HEK293 (cell line): ENCODE measurements around the gene TMEM119.
A peak's percentile ranks its signal among the peaks of the same experiment; 100 is the strongest.

Source experiments
- FEZF1 ChIP-seq: fragments of 450-650 bp; formaldehyde crosslinking; IDR thresholded peaks from 2 replicates; pipeline ENCODE4 v1.5.1; 2016; ENCODE audit warnings: missing biosample characterization, missing genetic modification characterization
- HOXC10 ChIP-seq: sonication (generic); formaldehyde crosslinking; IDR thresholded peaks from 2 replicates; pipeline ENCODE4 v1.8.1; 2023; ENCODE audit warnings: mild to moderate bottlenecking, missing genetic modification reagents
- KLF8 ChIP-seq: fragments of 450-650 bp; formaldehyde crosslinking; IDR thresholded peaks from 2 replicates; pipeline ENCODE4 v1.5.1; 2016; ENCODE audit warnings: missing biosample characterization, missing genetic modification characterization
- MZF1 ChIP-seq: fragments of 450-650 bp; formaldehyde crosslinking; IDR thresholded peaks from 2 replicates; pipeline ENCODE4 v1.5.1; 2017; ENCODE audit warnings: missing biosample characterization, missing genetic modification characterization, borderline replicate concordance
- SCRT1 ChIP-seq: fragments of 450-650 bp; formaldehyde crosslinking; IDR thresholded peaks from 2 replicates; pipeline ENCODE4 v1.5.1; 2016; ENCODE audit warnings: missing biosample characterization, missing genetic modification characterization, borderline replicate concordance
- ZBTB1 ChIP-seq: fragments of 450-650 bp; formaldehyde crosslinking; IDR thresholded peaks from 2 replicates; pipeline ENCODE4 v1.5.1; 2016; ENCODE audit warnings: missing biosample characterization, missing genetic modification characterization
- ZEB2 ChIP-seq: fragments of 450-650 bp; formaldehyde crosslinking; IDR thresholded peaks from 2 replicates; pipeline ENCODE4 v1.5.1; 2016; ENCODE audit warnings: missing biosample characterization, missing genetic modification characterization
- ZNF112 ChIP-seq: fragments of 450-650 bp; formaldehyde crosslinking; IDR thresholded peaks from 2 replicates; pipeline ENCODE4 v1.5.0; 2017; ENCODE audit warnings: missing biosample characterization, missing genetic modification characterization
- ZNF157 ChIP-seq: fragments of 450-650 bp; formaldehyde crosslinking; IDR thresholded peaks from 2 replicates; pipeline ENCODE4 v1.5.1; 2016; ENCODE audit warnings: missing biosample characterization, missing genetic modification characterization
- ZNF248 ChIP-seq: fragments of 450-650 bp; formaldehyde crosslinking; IDR thresholded peaks from 2 replicates; pipeline ENCODE4 v1.5.1; 2017; ENCODE audit warnings: missing biosample characterization, missing genetic modification characterization
- ZNF324 ChIP-seq: fragments of 450-650 bp; formaldehyde crosslinking; IDR thresholded peaks from 2 replicates; pipeline ENCODE4 v1.5.1; 2016; ENCODE audit warnings: missing biosample characterization, missing genetic modification characterization
- ZNF350 ChIP-seq: fragments of 450-650 bp; formaldehyde crosslinking; IDR thresholded peaks from 2 replicates; pipeline ENCODE4 v1.5.0; 2017; ENCODE audit warnings: missing biosample characterization, mild to moderate bottlenecking, missing genetic modification characterization
- ZNF354C ChIP-seq: fragments of 450-650 bp; formaldehyde crosslinking; IDR thresholded peaks from 2 replicates; pipeline ENCODE4 v1.5.1; 2016; ENCODE audit warnings: missing biosample characterization, missing genetic modification characterization, low read depth, borderline replicate concordance
- ZNF366 ChIP-seq: fragments of 450-650 bp; formaldehyde crosslinking; conservative IDR thresholded peaks from 2 replicates; pipeline ENCODE4 v1.5.1; 2016; ENCODE audit warnings: missing biosample characterization, missing genetic modification characterization
- ZNF521 ChIP-seq: fragments of 450-650 bp; formaldehyde crosslinking; IDR thresholded peaks from 2 replicates; pipeline ENCODE4 v1.5.1; 2017; ENCODE audit warnings: missing biosample characterization, mild to moderate bottlenecking, missing genetic modification characterization
- ZNF544 ChIP-seq: fragments of 450-650 bp; formaldehyde crosslinking; IDR thresholded peaks from 2 replicates; pipeline ENCODE4 v1.5.0; 2017; ENCODE audit warnings: missing biosample characterization, missing genetic modification characterization
- ZNF561 ChIP-seq: fragments of 450-650 bp; IDR thresholded peaks from 2 replicates; pipeline ENCODE4 v1.5.1; 2018; ENCODE audit warnings: missing biosample characterization, missing genetic modification characterization, borderline replicate concordance
- ZNF658 ChIP-seq: fragments of 450-650 bp; formaldehyde crosslinking; IDR thresholded peaks from 2 replicates; pipeline ENCODE4; 2016; ENCODE audit warnings: missing biosample characterization, missing genetic modification characterization
- ZNF660 ChIP-seq: fragments of 450-650 bp; IDR thresholded peaks from 2 replicates; pipeline ENCODE4 v1.5.1; 2018; ENCODE audit warnings: missing biosample characterization, mild to moderate bottlenecking, missing genetic modification characterization
- ZNF670 ChIP-seq: fragments of 450-650 bp; formaldehyde crosslinking; IDR thresholded peaks from 2 replicates; pipeline ENCODE4 v1.5.1; 2016; ENCODE audit warnings: missing biosample characterization, missing genetic modification characterization, low read depth
- ZNF677 ChIP-seq: fragments of 450-650 bp; IDR thresholded peaks from 2 replicates; pipeline ENCODE4 v1.5.0; 2018; ENCODE audit warnings: missing biosample characterization, mild to moderate bottlenecking, missing genetic modification characterization, moderate library complexity
- ZNF76 ChIP-seq: fragments of 450-650 bp; formaldehyde crosslinking; IDR thresholded peaks from 2 replicates; pipeline ENCODE4; 2016; ENCODE audit warnings: low read depth, missing biosample characterization, missing genetic modification characterization, borderline replicate concordance
- ZNF785 ChIP-seq: fragments of 450-650 bp; formaldehyde crosslinking; IDR thresholded peaks from 2 replicates; pipeline ENCODE4 v1.5.1; 2016; ENCODE audit warnings: missing biosample characterization, missing genetic modification characterization
- ZSCAN23 ChIP-seq: fragments of 450-650 bp; formaldehyde crosslinking; IDR thresholded peaks from 2 replicates; pipeline ENCODE4 v1.5.1; 2016; ENCODE audit warnings: missing biosample characterization, missing genetic modification characterization
- TF ChIP-seq, protein P1 (sequence below): fragments of 450-650 bp; formaldehyde crosslinking; IDR thresholded peaks from 2 replicates; pipeline ENCODE4 v1.5.1; 2016; ENCODE audit warnings: missing biosample characterization, missing genetic modification characterization
- TF ChIP-seq, protein P2 (sequence below): fragments of 450-650 bp; formaldehyde crosslinking; IDR thresholded peaks from 2 replicates; pipeline ENCODE4 v1.5.1; 2016; ENCODE audit warnings: missing biosample characterization, missing genetic modification characterization
- TF ChIP-seq, protein P3 (sequence below): fragments of 450-650 bp; formaldehyde crosslinking; IDR thresholded peaks from 2 replicates; pipeline ENCODE4 v1.5.1; 2016; ENCODE audit warnings: missing biosample characterization, missing genetic modification characterization
- TF ChIP-seq, protein P4 (sequence below): fragments of 450-650 bp; formaldehyde crosslinking; IDR thresholded peaks from 2 replicates; pipeline ENCODE4 v1.5.1; 2017; ENCODE audit warnings: missing biosample characterization, mild to moderate bottlenecking, missing genetic modification characterization, moderate library complexity
- TF ChIP-seq, protein P5 (sequence below): fragments of 450-650 bp; formaldehyde crosslinking; IDR thresholded peaks from 2 replicates; pipeline ENCODE4 v1.5.1; 2016; ENCODE audit warnings: missing biosample characterization, missing genetic modification characterization
- TF ChIP-seq, protein P6 (sequence below): fragments of 450-650 bp; formaldehyde crosslinking; IDR thresholded peaks from 2 replicates; pipeline ENCODE4 v1.5.1; 2016; ENCODE audit warnings: missing biosample characterization, missing genetic modification characterization

TMEM119 gene

DNA sequence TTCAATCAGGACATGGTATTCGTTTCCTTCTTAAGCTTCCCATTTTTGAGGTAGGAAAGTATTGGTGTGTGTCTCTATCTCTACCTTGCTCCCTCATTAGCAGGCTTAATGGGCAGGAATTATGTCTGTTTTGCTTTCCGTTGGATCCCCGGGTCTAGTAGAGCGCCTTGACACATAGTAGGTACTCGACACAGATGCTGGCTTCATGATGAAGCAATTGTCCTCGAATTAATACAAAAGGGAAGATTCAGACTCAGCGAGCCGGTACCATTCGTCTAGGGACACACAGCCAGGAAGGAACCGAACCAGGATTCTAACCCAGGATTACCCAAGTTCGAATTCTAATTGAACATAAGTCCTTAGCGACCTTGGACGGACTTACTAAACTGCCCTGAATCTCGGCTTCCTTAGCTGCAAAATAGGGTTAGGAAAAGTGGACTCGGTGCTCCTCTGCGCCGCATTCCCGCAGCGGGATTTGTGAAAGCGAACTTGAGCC is 36.0 kb downstream of the TMEM119 start (continued):
- TF ChIP-seq, protein P1, sequence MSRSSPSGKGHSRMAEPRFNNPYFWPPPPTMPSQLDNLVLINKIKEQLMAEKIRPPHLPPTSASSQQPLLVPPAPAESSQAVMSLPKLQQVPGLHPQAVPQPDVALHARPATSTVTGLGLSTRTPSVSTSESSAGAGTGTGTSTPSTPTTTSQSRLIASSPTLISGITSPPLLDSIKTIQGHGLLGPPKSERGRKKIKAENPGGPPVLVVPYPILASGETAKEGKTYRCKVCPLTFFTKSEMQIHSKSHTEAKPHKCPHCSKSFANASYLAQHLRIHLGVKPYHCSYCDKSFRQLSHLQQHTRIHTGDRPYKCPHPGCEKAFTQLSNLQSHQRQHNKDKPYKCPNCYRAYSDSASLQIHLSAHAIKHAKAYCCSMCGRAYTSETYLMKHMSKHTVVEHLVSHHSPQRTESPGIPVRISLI (tag by site-specific recombination): no peak
- no peak for TF ChIP-seq ZNF658
- TF ChIP-seq ZNF561 (tag by site-specific recombination): no peak
- no peak for TF ChIP-seq ZNF670
- TF ChIP-seq ZNF324 (tag by site-specific recombination): no peak
- TF ChIP-seq, protein P2, sequence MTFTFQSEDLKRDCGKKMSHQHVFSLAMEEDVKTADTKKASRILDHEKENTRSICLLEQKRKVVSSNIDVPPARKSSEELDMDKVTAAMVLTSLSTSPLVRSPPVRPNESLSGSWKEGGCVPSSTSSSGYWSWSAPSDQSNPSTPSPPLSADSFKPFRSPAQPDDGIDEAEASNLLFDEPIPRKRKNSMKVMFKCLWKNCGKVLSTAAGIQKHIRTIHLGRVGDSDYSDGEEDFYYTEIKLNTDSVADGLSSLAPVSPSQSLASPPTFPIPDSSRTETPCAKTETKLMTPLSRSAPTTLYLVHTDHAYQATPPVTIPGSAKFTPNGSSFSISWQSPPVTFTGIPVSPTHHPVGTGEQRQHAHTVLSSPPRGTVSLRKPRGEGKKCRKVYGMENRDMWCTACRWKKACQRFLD: no peak
- TF ChIP-seq FEZF1 (tag by site-specific recombination): no peak
- no peak for TF ChIP-seq ZEB2
- no peak for TF ChIP-seq MZF1 (tag by site-specific recombination)
- TF ChIP-seq, protein P3, sequence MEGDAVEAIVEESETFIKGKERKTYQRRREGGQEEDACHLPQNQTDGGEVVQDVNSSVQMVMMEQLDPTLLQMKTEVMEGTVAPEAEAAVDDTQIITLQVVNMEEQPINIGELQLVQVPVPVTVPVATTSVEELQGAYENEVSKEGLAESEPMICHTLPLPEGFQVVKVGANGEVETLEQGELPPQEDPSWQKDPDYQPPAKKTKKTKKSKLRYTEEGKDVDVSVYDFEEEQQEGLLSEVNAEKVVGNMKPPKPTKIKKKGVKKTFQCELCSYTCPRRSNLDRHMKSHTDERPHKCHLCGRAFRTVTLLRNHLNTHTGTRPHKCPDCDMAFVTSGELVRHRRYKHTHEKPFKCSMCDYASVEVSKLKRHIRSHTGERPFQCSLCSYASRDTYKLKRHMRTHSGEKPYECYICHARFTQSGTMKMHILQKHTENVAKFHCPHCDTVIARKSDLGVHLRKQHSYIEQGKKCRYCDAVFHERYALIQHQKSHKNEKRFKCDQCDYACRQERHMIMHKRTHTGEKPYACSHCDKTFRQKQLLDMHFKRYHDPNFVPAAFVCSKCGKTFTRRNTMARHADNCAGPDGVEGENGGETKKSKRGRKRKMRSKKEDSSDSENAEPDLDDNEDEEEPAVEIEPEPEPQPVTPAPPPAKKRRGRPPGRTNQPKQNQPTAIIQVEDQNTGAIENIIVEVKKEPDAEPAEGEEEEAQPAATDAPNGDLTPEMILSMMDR (tag by site-specific recombination): no peak
- TF ChIP-seq ZNF366: 0 out of 2 replicates have a peak, but pooled peaks have one; percentile 19
- TF ChIP-seq ZNF112 (tag by site-specific recombination): no peak
- no peak for TF ChIP-seq ZNF677 (tag by site-specific recombination)
- peak; percentile 6; the same call in 1 of the 2 replicates for TF ChIP-seq ZNF76 (tag by site-specific recombination)
- TF ChIP-seq, protein P4, sequence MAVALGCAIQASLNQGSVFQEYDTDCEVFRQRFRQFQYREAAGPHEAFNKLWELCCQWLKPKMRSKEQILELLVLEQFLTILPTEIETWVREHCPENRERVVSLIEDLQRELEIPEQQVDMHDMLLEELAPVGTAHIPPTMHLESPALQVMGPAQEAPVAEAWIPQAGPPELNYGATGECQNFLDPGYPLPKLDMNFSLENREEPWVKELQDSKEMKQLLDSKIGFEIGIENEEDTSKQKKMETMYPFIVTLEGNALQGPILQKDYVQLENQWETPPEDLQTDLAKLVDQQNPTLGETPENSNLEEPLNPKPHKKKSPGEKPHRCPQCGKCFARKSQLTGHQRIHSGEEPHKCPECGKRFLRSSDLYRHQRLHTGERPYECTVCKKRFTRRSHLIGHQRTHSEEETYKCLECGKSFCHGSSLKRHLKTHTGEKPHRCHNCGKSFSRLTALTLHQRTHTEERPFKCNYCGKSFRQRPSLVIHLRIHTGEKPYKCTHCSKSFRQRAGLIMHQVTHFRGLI (tag by site-specific recombination): no peak
- TF ChIP-seq, protein P5, sequence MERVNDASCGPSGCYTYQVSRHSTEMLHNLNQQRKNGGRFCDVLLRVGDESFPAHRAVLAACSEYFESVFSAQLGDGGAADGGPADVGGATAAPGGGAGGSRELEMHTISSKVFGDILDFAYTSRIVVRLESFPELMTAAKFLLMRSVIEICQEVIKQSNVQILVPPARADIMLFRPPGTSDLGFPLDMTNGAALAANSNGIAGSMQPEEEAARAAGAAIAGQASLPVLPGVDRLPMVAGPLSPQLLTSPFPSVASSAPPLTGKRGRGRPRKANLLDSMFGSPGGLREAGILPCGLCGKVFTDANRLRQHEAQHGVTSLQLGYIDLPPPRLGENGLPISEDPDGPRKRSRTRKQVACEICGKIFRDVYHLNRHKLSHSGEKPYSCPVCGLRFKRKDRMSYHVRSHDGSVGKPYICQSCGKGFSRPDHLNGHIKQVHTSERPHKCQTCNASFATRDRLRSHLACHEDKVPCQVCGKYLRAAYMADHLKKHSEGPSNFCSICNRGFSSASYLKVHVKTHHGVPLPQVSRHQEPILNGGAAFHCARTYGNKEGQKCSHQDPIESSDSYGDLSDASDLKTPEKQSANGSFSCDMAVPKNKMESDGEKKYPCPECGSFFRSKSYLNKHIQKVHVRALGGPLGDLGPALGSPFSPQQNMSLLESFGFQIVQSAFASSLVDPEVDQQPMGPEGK: no peak
- TF ChIP-seq, protein P6, sequence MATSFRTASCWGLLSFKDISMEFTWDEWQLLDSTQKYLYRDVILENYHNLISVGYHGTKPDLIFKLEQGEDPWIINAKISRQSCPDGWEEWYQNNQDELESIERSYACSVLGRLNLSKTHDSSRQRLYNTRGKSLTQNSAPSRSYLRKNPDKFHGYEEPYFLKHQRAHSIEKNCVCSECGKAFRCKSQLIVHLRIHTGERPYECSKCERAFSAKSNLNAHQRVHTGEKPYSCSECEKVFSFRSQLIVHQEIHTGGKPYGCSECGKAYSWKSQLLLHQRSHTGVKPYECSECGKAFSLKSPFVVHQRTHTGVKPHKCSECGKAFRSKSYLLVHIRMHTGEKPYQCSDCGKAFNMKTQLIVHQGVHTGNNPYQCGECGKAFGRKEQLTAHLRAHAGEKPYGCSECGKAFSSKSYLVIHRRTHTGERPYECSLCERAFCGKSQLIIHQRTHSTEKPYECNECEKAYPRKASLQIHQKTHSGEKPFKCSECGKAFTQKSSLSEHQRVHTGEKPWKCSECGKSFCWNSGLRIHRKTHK (tag by site-specific recombination): no peak
- no peak for TF ChIP-seq ZNF544 (tag by site-specific recombination)
- no peak for TF ChIP-seq ZNF157
- no peak for TF ChIP-seq SCRT1 (tag by site-specific recombination)
- TF ChIP-seq ZNF354C: no peak
- TF ChIP-seq ZNF660 (tag by site-specific recombination): no peak
- TF ChIP-seq HOXC10 (CRISPR knock-in tag): no peak
- TF ChIP-seq ZNF350 (tag by site-specific recombination): no peak
- no peak for TF ChIP-seq KLF8 (tag by site-specific recombination)
- no peak for TF ChIP-seq ZBTB1 (tag by site-specific recombination)
- no peak for TF ChIP-seq ZNF521 (tag by site-specific recombination)
- no peak for TF ChIP-seq ZNF785 (tag by site-specific recombination)
- no peak for TF ChIP-seq ZSCAN23 (tag by site-specific recombination)
- TF ChIP-seq ZNF248 (tag by site-specific recombination): no peak
